ENCODE data around the gene NSF.
"Not testable (repeated sequence)": the region's sequence is repeated elsewhere in the genome, so short reads cannot be mapped to it uniquely, and the experiment has no call there.

DNA sequence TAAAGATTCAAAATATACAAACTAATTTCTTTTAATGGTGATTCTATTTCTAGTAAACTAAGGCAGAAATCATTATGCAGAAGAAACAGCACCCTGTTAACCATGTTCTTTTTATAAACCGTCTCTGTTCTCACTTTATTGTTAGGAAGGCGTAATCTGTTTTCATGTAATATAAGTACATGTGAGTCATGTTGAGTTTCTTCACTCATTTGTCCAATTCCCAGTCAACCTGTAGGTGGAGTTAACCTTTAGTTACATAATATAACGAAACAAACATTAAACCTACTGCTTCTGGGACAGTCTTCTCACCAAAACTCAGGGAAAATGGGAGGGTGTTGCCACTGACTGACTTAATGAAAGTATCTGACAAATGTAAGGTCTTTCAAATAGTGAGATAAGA lies 101.7 kb downstream of the NSF start:
- TF ChIP-seq EZH2phosphoT487 (IDR thresholded peaks at IDR 0.05; ENCODE audit: low read depth) = not testable (repeated sequence)
- TF ChIP-seq, protein P1, sequence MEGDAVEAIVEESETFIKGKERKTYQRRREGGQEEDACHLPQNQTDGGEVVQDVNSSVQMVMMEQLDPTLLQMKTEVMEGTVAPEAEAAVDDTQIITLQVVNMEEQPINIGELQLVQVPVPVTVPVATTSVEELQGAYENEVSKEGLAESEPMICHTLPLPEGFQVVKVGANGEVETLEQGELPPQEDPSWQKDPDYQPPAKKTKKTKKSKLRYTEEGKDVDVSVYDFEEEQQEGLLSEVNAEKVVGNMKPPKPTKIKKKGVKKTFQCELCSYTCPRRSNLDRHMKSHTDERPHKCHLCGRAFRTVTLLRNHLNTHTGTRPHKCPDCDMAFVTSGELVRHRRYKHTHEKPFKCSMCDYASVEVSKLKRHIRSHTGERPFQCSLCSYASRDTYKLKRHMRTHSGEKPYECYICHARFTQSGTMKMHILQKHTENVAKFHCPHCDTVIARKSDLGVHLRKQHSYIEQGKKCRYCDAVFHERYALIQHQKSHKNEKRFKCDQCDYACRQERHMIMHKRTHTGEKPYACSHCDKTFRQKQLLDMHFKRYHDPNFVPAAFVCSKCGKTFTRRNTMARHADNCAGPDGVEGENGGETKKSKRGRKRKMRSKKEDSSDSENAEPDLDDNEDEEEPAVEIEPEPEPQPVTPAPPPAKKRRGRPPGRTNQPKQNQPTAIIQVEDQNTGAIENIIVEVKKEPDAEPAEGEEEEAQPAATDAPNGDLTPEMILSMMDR (IDR thresholded peaks at IDR 0.05; ENCODE audit: low read depth, low read length) = not testable (repeated sequence)

Data from OCI-LY3 (cell line).